BE2C (cell line): ENCODE measurements around the gene VRK3.

Source experiments
- DNase-seq: peaks from one replicate; pipeline ENCODE4 v3.0.0-alpha.2; 2020
- H3K27me3 ChIP-seq: fragments of 250-450 bp; sonication (Bioruptor Pico); 2 replicates; pipeline ENCODE4 v1.5.1; 2020; ENCODE audit warnings: mild to moderate bottlenecking
- H3K36me3 ChIP-seq: fragments of 250-450 bp; sonication (Bioruptor Pico); 2 replicates; pipeline ENCODE4 v1.5.1; 2020; ENCODE audit warnings: mild to moderate bottlenecking
- H3K4me1 ChIP-seq: fragments of 250-450 bp; sonication (Bioruptor Pico); 2 replicates; pipeline ENCODE4 v1.5.1; 2020
- H3K4me3 ChIP-seq: 2 replicates; pipeline ENCODE4 v1.5.1; 2011; ENCODE audit warnings: low read depth, low read length
- H3K9me3 ChIP-seq: fragments of 250-450 bp; sonication (Bioruptor Pico); 2 replicates; pipeline ENCODE4 v1.5.1; 2020
- TF ChIP-seq, protein P1 (sequence below): IDR thresholded peaks from 2 replicates; pipeline ENCODE4 v1.5.1; 2012; ENCODE audit warnings: mild to moderate bottlenecking, low read depth, low read length

Gene VRK3

GRCh38 chr19:49932731-49933131, 92.4 kb downstream of the VRK3 start:
- TF ChIP-seq, protein P1, sequence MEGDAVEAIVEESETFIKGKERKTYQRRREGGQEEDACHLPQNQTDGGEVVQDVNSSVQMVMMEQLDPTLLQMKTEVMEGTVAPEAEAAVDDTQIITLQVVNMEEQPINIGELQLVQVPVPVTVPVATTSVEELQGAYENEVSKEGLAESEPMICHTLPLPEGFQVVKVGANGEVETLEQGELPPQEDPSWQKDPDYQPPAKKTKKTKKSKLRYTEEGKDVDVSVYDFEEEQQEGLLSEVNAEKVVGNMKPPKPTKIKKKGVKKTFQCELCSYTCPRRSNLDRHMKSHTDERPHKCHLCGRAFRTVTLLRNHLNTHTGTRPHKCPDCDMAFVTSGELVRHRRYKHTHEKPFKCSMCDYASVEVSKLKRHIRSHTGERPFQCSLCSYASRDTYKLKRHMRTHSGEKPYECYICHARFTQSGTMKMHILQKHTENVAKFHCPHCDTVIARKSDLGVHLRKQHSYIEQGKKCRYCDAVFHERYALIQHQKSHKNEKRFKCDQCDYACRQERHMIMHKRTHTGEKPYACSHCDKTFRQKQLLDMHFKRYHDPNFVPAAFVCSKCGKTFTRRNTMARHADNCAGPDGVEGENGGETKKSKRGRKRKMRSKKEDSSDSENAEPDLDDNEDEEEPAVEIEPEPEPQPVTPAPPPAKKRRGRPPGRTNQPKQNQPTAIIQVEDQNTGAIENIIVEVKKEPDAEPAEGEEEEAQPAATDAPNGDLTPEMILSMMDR = no peak
- H3K4me1 ChIP-seq = no peaks in the 10 kb centered on the region
- DNase-seq = no peak
- H3K36me3 ChIP-seq = peaks cover 4% of the 10 kb centered on the region
- H3K27me3 ChIP-seq = no peaks in the 10 kb centered on the region
- no peaks in the 10 kb centered on the region for H3K9me3 ChIP-seq
- H3K4me3 ChIP-seq = no peak overlapping the region

GRCh38 chr19:49932041-49932451, 93.1 kb downstream of the VRK3 start:
- H3K4me3 ChIP-seq = no peak overlapping the region
- peaks cover 11% of the 10 kb centered on the region for H3K36me3 ChIP-seq
- DNase-seq = no peak
- TF ChIP-seq, protein P1 = no peak
- no peaks in the 10 kb centered on the region for H3K9me3 ChIP-seq
- no peaks in the 10 kb centered on the region for H3K4me1 ChIP-seq
- H3K27me3 ChIP-seq = no peaks in the 10 kb centered on the region

DNA sequence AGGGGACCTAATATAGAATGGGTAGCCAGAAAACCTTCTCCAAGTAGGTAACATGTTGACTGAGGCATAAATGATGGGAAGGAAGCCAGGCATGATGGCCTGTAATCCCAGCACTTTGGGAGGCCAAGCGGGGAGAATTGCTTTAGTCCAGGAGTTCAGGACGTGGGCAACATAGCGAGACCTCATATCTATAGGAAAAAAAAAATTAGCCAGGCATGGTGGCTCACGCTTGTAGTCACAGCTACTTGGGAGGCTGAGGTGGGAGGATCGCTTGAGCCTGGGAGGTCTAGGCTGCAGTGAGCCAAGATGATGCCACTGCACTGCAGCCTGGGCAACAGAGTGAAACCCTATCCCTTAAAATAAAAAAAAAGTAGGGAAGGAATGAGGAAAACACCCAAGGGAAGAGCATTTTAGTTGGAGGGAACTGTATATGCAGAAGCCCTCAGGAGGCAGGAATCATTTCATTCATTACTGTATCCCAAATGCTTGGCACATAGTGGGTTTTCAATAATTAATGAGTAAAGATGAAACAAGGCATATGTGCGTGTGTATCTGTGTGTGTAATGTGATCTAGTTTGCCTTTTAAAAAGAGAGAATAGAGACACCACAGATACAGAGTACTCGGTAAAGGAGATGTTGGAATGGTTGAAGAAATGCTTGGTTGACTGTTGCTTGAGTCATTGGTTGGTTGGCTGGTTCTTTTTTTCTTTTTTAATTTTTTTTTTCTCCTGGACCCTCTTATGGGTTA, 93.7 kb downstream of the VRK3 start:
- no peak for DNase-seq
- TF ChIP-seq, protein P1 = no peak
- Histone ChIP-seq H3K27me3 (no peaks in the 10 kb centered on the region), H3K4me1 (no peaks in the 10 kb centered on the region), H3K9me3 (no peaks in the 10 kb centered on the region), H3K4me3 (no peak overlapping the region), H3K36me3 (peaks cover 17% of the 10 kb centered on the region)

DNA sequence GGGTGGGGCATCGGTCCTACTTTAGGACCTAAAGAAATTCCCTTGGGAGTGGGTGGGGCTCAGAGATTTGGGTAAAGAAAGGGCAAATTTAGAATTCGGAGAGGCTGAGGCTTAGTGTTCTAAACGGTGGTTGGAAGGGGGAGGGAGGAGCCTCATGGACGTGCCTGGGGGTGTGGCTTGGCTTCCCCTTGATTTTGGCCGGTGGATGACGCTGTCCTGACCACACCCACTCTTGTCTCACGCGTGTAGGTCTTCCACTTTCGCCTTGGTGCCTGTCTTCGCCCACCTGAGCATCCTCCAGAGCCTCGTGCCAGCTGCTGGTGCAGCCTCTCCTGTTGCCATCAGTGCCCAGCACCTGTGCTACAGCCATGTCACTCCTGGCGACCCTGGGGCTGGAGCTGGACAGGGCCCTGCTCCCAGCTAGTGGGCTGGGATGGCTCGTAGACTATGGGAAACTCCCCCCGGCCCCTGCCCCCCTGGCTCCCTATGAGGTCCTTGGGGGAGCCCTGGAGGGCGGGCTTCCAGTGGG, 94.6 kb downstream of the VRK3 start:
- Histone ChIP-seq H3K27me3 (no peaks in the 10 kb centered on the region), H3K36me3 (peaks cover 26% of the 10 kb centered on the region), H3K4me3 (peak overlapping the region; percentile 64), H3K4me1 (no peaks in the 10 kb centered on the region), H3K9me3 (no peaks in the 10 kb centered on the region)
- TF ChIP-seq, protein P1 = no peak
- peak; percentile 50 for DNase-seq

DNA sequence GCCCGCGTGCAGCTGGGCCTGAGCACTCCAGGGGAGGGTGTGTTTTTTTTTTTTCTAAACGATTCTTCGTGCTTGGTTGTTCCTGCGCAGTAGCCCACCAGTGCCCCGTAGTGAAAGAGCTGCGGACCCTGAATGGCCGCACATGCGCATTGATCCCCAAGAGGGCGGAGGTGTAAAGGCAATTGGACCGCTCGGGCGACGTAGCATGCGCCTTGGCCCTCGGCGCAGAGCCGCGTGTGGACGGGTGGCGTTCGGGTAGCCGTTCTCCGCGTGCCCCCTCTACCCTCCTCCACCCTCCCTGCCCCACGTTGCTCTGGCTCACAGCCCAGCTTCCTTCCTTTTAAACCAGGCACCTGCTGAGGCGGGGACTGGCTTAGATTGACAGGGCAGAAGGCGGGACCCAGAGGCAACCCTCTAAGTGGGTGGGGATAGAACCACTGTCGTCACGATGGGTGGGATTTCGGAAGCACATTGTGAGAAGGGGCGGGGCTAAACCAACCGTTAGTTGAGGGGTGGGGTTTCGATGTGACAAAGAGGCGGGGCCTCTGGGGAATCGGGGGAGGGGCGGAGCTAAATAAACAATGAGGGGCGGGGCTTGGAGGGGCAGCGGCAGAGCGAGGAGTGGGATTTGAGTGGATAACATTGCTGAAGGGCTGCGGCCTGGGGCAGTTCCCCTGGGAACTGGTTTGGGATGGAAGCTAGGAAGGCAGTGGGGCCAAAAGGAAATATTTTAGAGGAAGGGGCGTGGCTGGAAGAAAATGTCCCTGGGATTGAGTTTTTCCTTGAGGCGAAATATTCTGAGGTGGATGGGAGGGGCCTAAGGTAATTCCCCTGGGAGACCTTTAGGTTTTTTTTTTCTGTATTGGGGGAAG, 95.3 kb downstream of the VRK3 start:
- Histone ChIP-seq H3K27me3 (no peaks in the 10 kb centered on the region), H3K4me1 (peaks cover under 1% of the 10 kb centered on the region), H3K9me3 (no peaks in the 10 kb centered on the region), H3K4me3 (peak overlapping the region; percentile 64), H3K36me3 (peaks cover 29% of the 10 kb centered on the region)
- DNase-seq = peak; percentile 99
- TF ChIP-seq, protein P1 = no peak
